ENCODE data around the gene E2F3.

The E2F3 gene

GRCh38 chr6:20402342-20403069 lies 827 bp downstream of the E2F3 start:
- DNase-seq = peak; percentile 52

- peak; percentile 91 for DNase-seq
Observed at GRCh38 chr6:20403070-20403765, 1.5 kb downstream of the E2F3 start.

GRCh38 chr6:20403766-20404640 lies 2.3 kb downstream of the E2F3 start:
- DNase-seq = peak; percentile 72

DNA sequence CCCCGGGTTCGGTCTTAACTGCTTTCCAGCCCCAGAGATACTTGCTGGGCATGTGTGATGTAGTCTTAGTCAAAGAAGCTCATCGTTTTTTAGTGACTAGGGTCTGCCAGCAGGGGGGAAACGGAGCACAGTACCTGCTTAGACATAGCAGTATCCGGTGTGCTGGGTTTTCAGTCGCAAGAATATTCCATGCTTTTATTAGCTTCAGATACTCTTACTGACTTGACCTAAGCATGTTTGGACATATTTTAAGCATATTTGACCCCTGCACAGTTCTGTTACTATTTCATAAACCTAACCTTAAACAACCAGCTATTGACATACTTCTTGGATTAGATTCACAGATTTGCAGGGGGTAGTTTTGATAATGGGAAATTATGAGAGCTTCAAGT lies 3.0 kb downstream of the E2F3 start:
- peak; percentile 72 for DNase-seq

- no peak for DNase-seq
Observed at GRCh38 chr6:20408851-20409250, 7.2 kb downstream of the E2F3 start.

DNA sequence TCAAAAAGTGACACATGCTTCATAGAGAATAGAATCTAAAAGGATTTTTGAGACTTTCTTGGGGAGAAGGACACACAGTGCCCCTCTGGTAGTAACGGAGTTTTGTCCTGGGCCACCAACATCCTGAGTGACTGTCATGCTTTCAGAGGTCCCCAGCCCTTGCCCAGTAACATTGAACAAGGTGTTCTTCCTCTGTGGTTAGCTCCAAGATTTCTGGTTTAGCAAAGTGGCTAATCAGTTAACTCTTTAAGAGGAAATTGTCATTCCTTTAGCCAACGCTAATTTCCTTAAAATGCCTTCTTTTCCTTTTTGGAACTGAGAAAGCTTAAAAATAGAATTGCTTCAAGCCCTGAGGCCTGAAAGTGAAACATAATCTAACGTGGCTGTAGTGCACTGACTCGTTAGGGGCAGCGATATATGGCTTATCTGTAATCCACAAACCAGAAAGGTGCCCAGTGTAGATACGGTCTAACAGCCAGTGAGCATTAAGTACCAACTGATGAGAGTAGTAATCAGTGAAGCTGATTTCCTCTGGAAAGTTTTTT lies 7.8 kb downstream of the E2F3 start:
- DNase-seq = no peak

DNA sequence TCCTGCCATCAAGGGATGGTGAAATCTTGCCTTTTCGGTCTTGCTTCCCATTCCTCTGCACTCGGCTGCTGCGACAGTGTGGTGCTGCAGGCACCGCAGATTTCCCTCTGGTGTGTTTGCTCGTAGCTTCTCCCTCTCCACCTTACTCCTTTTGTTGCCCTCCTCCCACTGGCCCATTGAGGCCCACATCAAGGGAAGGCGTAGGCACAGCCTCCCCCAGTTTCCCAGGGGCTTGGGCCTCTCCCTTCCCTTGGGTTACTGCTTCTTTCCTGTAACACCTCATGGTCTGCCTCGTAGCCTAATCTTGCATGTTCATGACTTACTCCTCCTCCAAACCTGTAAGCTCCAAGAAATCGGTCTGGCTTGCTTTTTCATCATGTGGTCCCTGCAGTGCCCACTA lies 9.9 kb downstream of the E2F3 start:
- DNase-seq = no peak

- no peak for DNase-seq
Observed at GRCh38 chr6:20411953-20412681, 10.4 kb downstream of the E2F3 start.

DNA sequence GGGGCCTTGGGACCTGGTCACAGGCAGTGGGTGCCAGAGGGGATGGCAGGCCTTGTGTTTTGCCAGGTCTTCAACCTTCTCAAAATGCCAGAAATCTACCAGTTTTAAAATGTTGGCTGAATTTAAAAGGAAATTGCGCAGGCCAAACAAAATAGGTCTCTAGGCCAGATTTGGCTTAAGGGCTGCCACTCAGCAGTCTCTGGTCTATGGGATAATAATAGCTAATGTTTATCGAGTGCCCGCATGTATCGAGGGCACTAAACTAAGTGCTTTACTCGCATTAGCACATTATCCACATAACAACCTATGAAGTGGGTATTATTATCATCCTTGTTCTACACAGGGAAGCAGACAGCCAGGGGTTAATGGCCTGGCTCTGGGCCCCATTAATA lies 11.0 kb downstream of the E2F3 start:
- DNase-seq = no peak

GRCh38 chr6:20413826-20414225 lies 12.1 kb downstream of the E2F3 start:
- DNase-seq = no peak

- no peak for DNase-seq
Observed at GRCh38 chr6:20414711-20415110, 13.0 kb downstream of the E2F3 start.

- no peak for DNase-seq
Observed at GRCh38 chr6:20415304-20415703, 13.6 kb downstream of the E2F3 start.

- DNase-seq = no peak
Observed at GRCh38 chr6:20415712-20416454, 14.2 kb downstream of the E2F3 start.

- DNase-seq = no peak
Observed at GRCh38 chr6:20416567-20417345, 15.1 kb downstream of the E2F3 start.

- no peak for DNase-seq
Observed at GRCh38 chr6:20417819-20418218, 16.1 kb downstream of the E2F3 start.

- no peak for DNase-seq
Observed at GRCh38 chr6:20426177-20427082, 24.8 kb downstream of the E2F3 start.

DNA sequence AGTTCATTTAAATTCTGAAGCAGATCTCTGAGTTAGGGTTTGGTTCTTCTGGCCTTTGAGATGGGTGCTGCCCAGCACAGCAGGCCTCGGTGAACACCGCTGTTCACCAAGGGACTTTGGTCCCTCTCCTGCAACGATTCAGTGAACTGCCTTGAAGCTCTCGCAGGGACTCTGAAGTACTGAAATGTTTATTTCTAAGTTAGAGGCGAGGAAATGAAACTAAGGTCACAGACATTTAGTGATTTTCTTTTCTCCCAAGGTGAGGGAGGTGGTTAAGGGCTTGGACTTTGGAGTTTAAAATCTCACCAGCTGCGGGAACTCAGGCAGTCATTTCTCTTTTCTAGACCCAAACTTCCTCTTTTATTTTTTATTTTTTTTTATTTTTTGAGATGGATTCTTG lies 26.2 kb downstream of the E2F3 start:
- DNase-seq = no peak

GRCh38 chr6:20432692-20433091 lies 31.0 kb downstream of the E2F3 start:
- no peak for DNase-seq

DNA sequence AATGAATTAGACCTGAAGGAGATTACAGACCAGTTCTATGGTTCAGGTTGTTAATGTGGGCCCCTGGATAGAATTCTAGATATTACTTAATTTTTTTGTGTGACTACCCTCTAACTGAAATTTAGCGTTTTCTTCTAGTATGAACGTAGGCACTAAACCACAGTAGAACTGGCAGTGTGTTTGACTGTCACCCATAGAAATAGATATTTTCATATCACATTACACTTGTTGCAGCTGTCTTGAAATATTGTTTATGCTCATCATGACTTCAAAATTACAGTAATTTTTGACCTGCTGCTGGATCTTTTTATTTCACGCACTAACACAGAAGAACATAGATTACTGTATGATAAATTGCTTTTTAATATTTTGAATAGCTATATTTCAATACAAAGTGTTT lies 31.6 kb downstream of the E2F3 start:
- DNase-seq = no peak

DNA sequence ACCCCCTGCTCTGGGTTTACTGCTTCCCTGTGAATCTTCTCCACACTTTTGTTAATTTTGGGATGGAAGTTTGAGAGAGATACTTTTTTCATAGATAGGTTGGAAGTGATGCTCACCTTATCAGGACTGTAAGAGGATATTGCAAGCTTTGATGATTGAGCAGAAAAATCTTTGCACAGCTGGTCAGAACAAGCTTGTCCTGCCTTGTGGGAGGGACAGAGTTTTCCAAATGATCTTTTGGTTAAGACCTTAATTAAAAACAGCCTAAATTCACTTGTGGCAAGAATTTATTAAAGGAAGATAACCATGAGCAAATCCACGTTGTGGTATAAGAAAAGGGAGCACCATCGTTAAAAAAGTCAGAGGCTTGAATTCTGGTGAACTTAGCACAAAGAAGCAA lies 32.2 kb downstream of the E2F3 start:
- no peak for DNase-seq

Data from stimulated activated CD4-positive, alpha-beta T cell treated with anti-CD3 and anti-CD28 coated beads, Interleukin-1b, Interleukin-23, amount 100 ng/mL, for 48 hours (primary cell).